ENCODE data around the gene GSPT1.

DNA sequence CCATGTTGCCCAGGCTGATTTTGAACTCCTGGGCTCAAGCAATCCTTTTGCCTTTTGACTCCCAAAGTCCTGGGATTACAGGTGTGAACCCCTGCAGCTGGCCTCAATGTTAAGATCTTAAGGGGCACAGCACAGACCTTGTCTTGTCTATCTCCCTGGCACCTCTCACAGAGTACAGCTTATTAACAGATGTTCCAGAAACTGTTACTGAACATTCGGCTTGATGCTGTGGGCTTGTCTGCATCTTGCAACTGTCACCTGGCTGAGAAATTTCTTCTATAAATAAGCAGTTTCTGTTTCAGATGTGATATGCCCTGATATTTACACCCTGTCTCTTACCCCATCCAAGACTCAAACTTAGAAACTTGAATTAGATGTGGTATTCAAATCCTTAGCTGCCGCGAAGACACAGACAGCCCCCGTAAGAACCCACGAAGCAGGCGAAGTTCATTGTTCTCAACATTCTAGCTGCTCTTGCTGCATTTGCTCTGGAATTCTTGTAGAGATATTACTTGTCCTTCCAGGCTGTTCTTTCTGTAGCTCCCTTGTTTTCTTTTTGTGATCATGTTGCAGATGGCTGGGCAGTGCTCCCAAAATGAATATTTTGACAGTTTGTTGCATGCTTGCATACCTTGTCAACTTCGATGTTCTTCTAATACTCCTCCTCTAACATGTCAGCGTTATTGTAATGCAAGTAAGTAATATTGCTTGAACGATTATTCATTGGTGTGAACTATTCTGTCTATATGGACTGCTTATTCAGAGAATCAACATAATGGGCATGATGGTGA is 49.2 kb upstream of the GSPT1 start, which contains the start of gene TNFRSF17:
- TF ChIP-seq, protein P1, sequence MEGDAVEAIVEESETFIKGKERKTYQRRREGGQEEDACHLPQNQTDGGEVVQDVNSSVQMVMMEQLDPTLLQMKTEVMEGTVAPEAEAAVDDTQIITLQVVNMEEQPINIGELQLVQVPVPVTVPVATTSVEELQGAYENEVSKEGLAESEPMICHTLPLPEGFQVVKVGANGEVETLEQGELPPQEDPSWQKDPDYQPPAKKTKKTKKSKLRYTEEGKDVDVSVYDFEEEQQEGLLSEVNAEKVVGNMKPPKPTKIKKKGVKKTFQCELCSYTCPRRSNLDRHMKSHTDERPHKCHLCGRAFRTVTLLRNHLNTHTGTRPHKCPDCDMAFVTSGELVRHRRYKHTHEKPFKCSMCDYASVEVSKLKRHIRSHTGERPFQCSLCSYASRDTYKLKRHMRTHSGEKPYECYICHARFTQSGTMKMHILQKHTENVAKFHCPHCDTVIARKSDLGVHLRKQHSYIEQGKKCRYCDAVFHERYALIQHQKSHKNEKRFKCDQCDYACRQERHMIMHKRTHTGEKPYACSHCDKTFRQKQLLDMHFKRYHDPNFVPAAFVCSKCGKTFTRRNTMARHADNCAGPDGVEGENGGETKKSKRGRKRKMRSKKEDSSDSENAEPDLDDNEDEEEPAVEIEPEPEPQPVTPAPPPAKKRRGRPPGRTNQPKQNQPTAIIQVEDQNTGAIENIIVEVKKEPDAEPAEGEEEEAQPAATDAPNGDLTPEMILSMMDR (IDR thresholded peaks at IDR 0.05; ENCODE audit: low read depth, low read length), result no peak
- no peak for TF ChIP-seq EZH2phosphoT487 (IDR thresholded peaks at IDR 0.05; ENCODE audit: low read depth)
